ENCODE measurements around the gene TIGD3.

TIGD3 gene

GRCh38 chr11:65390996-65391395 lies 36.4 kb downstream of the TIGD3 start:
- DNase-seq (ENCODE audit: insufficient read length, low spot score) (no peak), FAIRE-seq (no peak)
- TF ChIP-seq CTCF (IDR thresholded peaks at IDR 0.05; ENCODE audit: insufficient read depth, missing control alignments), result no peak

GRCh38 chr11:65392186-65392829 lies 37.8 kb downstream of the TIGD3 start:
- no peak for FAIRE-seq
- no peak for TF ChIP-seq CTCF (IDR thresholded peaks at IDR 0.05; ENCODE audit: insufficient read depth, missing control alignments)

GRCh38 chr11:65392899-65393298 lies 38.3 kb downstream of the TIGD3 start:
- TF ChIP-seq CTCF (IDR thresholded peaks at IDR 0.05; ENCODE audit: insufficient read depth, missing control alignments), result no peak
- no peak for FAIRE-seq
- DNase-seq (ENCODE audit: insufficient read length, low spot score), result no peak

More at GRCh38 chr11:65392186-65392829, 37.8 kb downstream of the TIGD3 start:
- no peak for DNase-seq (ENCODE audit: insufficient read length, low spot score)

GRCh38 chr11:65393513-65394079 lies 39.0 kb downstream of the TIGD3 start:
- no peak for TF ChIP-seq CTCF (IDR thresholded peaks at IDR 0.05; ENCODE audit: insufficient read depth, missing control alignments)
- FAIRE-seq (no peak), DNase-seq (ENCODE audit: insufficient read length, low spot score) (no peak)

GRCh38 chr11:65394125-65394536 lies 39.6 kb downstream of the TIGD3 start:
- DNase-seq (ENCODE audit: insufficient read length, low spot score), result no peak
- no peak for FAIRE-seq
- no peak for TF ChIP-seq CTCF (IDR thresholded peaks at IDR 0.05; ENCODE audit: insufficient read depth, missing control alignments)

- FAIRE-seq (no peak), DNase-seq (ENCODE audit: insufficient read length, low spot score) (no peak)
- no peak for TF ChIP-seq CTCF (IDR thresholded peaks at IDR 0.05; ENCODE audit: insufficient read depth, missing control alignments)
Measured at GRCh38 chr11:65395961-65396530, 41.5 kb downstream of the TIGD3 start.

Measured in D721Med (cell line).